IMR-90 (cell line): ENCODE results near the gene ETFA. TPM values are rescaled to one million over a fixed set of nuclear protein-coding genes. Genes with fewer than 3 reads are reported as not detected.

Experiments
- ATAC-seq: fragments of 200-7000 bp; cut with Tn5 transposase; 2 replicates; pipeline ENCODE4 v1.9.1; 2020; ENCODE audit warnings: low read depth, mild to moderate bottlenecking, moderate library complexity
- BruUV-seq: library from RNA; stranded (reverse); fragments of 400-500 nt; replicated peaks from 2 replicates; lab custom pipeline; 2021; lab: Mats Ljungman, UMichigan
- CTCF ChIA-PET: fragments of 300-600 bp; formaldehyde crosslinking; extraction: SDS; loops from one replicate; lab custom pipeline; 2021; ENCODE audit warnings: antibody characterized with exemption; lab: Yijun Ruan, JAX
- POLR2A ChIA-PET: fragments of 300-600 bp; sonication (Branson Sonifier 250); formaldehyde crosslinking; loops from one replicate; lab custom pipeline; 2022; ENCODE audit warnings: antibody characterized with exemption; ENCODE audit not compliant: unreplicated experiment; lab: Charles Lee
- DNase-seq: peaks from one replicate; pipeline ENCODE4 v3.0.0; 2013
- H2AFZ ChIP-seq: replicated peaks from 2 replicates; pipeline ENCODE3; 2013; ENCODE audit warnings: low read length, mild to moderate bottlenecking; ENCODE audit not compliant: poor library complexity
- H2AK5ac ChIP-seq: 2 replicates; pipeline ENCODE4 v1.6.1; 2013; ENCODE audit warnings: low read depth, low read length, inconsistent platforms
- H2AK9ac ChIP-seq: replicated peaks from 2 replicates; pipeline ENCODE3; 2013; ENCODE audit warnings: mild to moderate bottlenecking, low read depth, low read length, moderate library complexity; ENCODE audit not compliant: poor library complexity
- H2BK120ac ChIP-seq: 2 replicates; pipeline ENCODE4 v1.6.1; 2013; ENCODE audit warnings: low read depth, low read length, inconsistent platforms
- H2BK15ac ChIP-seq: 3 replicates; pipeline ENCODE4 v1.6.1; 2013; ENCODE audit warnings: low read depth, low read length, inconsistent platforms
- H2BK20ac ChIP-seq: 2 replicates; pipeline ENCODE4 v1.6.1; 2013; ENCODE audit warnings: low read depth, mild to moderate bottlenecking, inconsistent platforms, low read length, moderate library complexity
- H2BK5ac ChIP-seq: 2 replicates; pipeline ENCODE4 v1.6.1; 2013; ENCODE audit warnings: mild to moderate bottlenecking, low read depth, low read length, inconsistent platforms; ENCODE audit not compliant: poor library complexity, severe bottlenecking
- H3K14ac ChIP-seq: replicated peaks from 2 replicates; pipeline ENCODE4 v1.6.1; 2013; ENCODE audit warnings: low read depth, low read length, inconsistent platforms
- H3K18ac ChIP-seq: 2 replicates; pipeline ENCODE4 v1.6.1; 2013; ENCODE audit warnings: low read depth, low read length, control low read depth
- H3K23ac ChIP-seq: 2 replicates; pipeline ENCODE4 v1.6.1; 2013; ENCODE audit warnings: low read depth, low read length, inconsistent platforms
- H3K27ac ChIP-seq: 2 replicates; pipeline ENCODE4 v1.5.1; 2013; ENCODE audit warnings: mild to moderate bottlenecking, control low read depth, low read length; ENCODE audit not compliant: insufficient read depth
- H3K27me3 ChIP-seq: 2 replicates; pipeline ENCODE4 v1.6.1; 2013; ENCODE audit warnings: low read length; ENCODE audit not compliant: control insufficient read depth, insufficient read depth
- H3K36me3 ChIP-seq: 2 replicates; pipeline ENCODE4 v1.6.1; 2013; ENCODE audit warnings: low read length, mixed read lengths; ENCODE audit not compliant: control insufficient read depth, insufficient read depth
- H3K4ac ChIP-seq: 2 replicates; pipeline ENCODE4 v1.6.1; 2013; ENCODE audit warnings: low read depth, low read length, inconsistent platforms
- H3K4me1 ChIP-seq: 2 replicates; pipeline ENCODE4 v1.6.1; 2013; ENCODE audit warnings: low read length, mixed read lengths; ENCODE audit not compliant: control insufficient read depth, insufficient read depth
- H3K4me2 ChIP-seq: 2 replicates; pipeline ENCODE4 v1.6.1; 2013; ENCODE audit warnings: low read depth, mild to moderate bottlenecking, control low read depth, low read length, moderate library complexity
- H3K4me3 ChIP-seq: 2 replicates; pipeline ENCODE4 v1.5.1; 2013; ENCODE audit warnings: low read depth, mild to moderate bottlenecking, control low read depth, low read length, moderate library complexity; ENCODE audit not compliant: insufficient read depth
- H3K56ac ChIP-seq: 2 replicates; pipeline ENCODE4 v1.6.1; 2013; ENCODE audit warnings: low read length, inconsistent platforms; ENCODE audit not compliant: insufficient read depth; ENCODE audit errors: extremely low read depth
- H3K79me1 ChIP-seq, 2 experiments: 2 replicates each; pipeline ENCODE4 v1.6.1; 2013; ENCODE audit warnings: low read length in 2 of 2, inconsistent platforms in 1 of 2, low read depth in 1 of 2
- H3K9ac ChIP-seq: 2 replicates; pipeline ENCODE4 v1.6.1; 2013; ENCODE audit warnings: low read depth, low read length, control low read depth
- H3K9me1 ChIP-seq: 2 replicates; pipeline ENCODE4 v1.6.1; 2013; ENCODE audit warnings: low read length, inconsistent platforms; ENCODE audit not compliant: insufficient read depth
- H3K9me3 ChIP-seq: 2 replicates; pipeline ENCODE4 v1.6.1; 2013; ENCODE audit warnings: low read length; ENCODE audit not compliant: control insufficient read depth, insufficient read depth
- H4K20me1 ChIP-seq: 2 replicates; pipeline ENCODE4 v1.6.1; 2013; ENCODE audit warnings: low read length, inconsistent platforms; ENCODE audit not compliant: insufficient read depth
- H4K5ac ChIP-seq: 2 replicates; pipeline ENCODE4 v1.6.1; 2013; ENCODE audit warnings: mild to moderate bottlenecking, low read depth, low read length, control low read depth
- H4K8ac ChIP-seq, 2 experiments: 2 replicates each; pipeline ENCODE4 v1.6.1; 2013; ENCODE audit warnings: low read depth in 2 of 2, low read length in 2 of 2, control low read depth in 1 of 2, inconsistent platforms in 1 of 2
- H4K91ac ChIP-seq: 2 replicates; pipeline ENCODE4 v1.6.1; 2013; ENCODE audit warnings: low read depth, low read length, inconsistent platforms; ENCODE audit not compliant: insufficient read depth
- BHLHE40 ChIP-seq: fragments of 150-350 bp; IDR thresholded peaks from 2 replicates; pipeline ENCODE4 v1.6.1; 2016; ENCODE audit warnings: mild to moderate bottlenecking, low read depth, low read length
- CEBPB ChIP-seq: IDR thresholded peaks from 2 replicates; pipeline ENCODE4 v1.6.1; 2012; ENCODE audit warnings: low read depth, low read length, improper control_type of control experiment
- CHD1 ChIP-seq: IDR thresholded peaks from 2 replicates; pipeline ENCODE4 v1.6.1; 2012; ENCODE audit warnings: low read depth, low read length, improper control_type of control experiment
- ELK1 ChIP-seq: fragments of 150-350 bp; IDR thresholded peaks from 2 replicates; pipeline ENCODE4 v1.6.1; 2016; ENCODE audit warnings: low read depth, mild to moderate bottlenecking, low read length, moderate library complexity, borderline replicate concordance
- FOS ChIP-seq: fragments of 150-350 bp; IDR thresholded peaks from 2 replicates; pipeline ENCODE4 v1.6.1; 2016; ENCODE audit warnings: low read depth, low read length
- MAFK ChIP-seq: IDR thresholded peaks from 2 replicates; pipeline ENCODE4 v1.6.1; 2012; ENCODE audit warnings: low read depth, low read length, improper control_type of control experiment
- NFE2L2 ChIP-seq: fragments of 150-350 bp; IDR thresholded peaks from 2 replicates; pipeline ENCODE4 v1.6.1; 2016; ENCODE audit warnings: low read depth, mild to moderate bottlenecking, low read length
- POLR2A ChIP-seq: IDR thresholded peaks from 2 replicates; pipeline ENCODE4 v1.6.1; 2012; ENCODE audit warnings: mild to moderate bottlenecking, low read depth, low read length
- RAD21 ChIP-seq: IDR thresholded peaks from 2 replicates; pipeline ENCODE4 v1.6.1; 2012; ENCODE audit warnings: low read length, improper control_type of control experiment
- RCOR1 ChIP-seq: IDR thresholded peaks from 2 replicates; pipeline ENCODE4 v1.6.1; 2012; ENCODE audit warnings: mild to moderate bottlenecking, low read length, improper control_type of control experiment; ENCODE audit not compliant: insufficient replicate concordance
- RFX5 ChIP-seq: IDR thresholded peaks from 2 replicates; pipeline ENCODE4 v1.8.0; 2012; ENCODE audit warnings: low read depth, mild to moderate bottlenecking, low read length, moderate library complexity
- SMC3 ChIP-seq: fragments of 150-350 bp; IDR thresholded peaks from 2 replicates; pipeline ENCODE4 v1.6.1; 2016; ENCODE audit warnings: low read depth, mild to moderate bottlenecking, antibody characterized with exemption, low read length, moderate library complexity
- USF2 ChIP-seq: fragments of 150-350 bp; IDR thresholded peaks from 2 replicates; pipeline ENCODE4 v1.6.1; 2017; ENCODE audit warnings: mild to moderate bottlenecking, antibody characterized with exemption, low read length, low read depth
- WGBS, 2 experiments: methylation state at CpG; one replicate each; pipeline versions ENCODE4 v1.1.5 to v1.1.7; 2013; ENCODE audit warnings: missing lambda C conversion rate in 2 of 2; ENCODE audit not compliant: insufficient read length in 1 of 2; ENCODE audit errors: extremely low coverage in 2 of 2; 5-methylcytosine and 5-hydroxymethylcytosine counted together
- dilution Hi-C: fragments of 300-500 bp; cut with HindIII; formaldehyde crosslinking; loops from one replicate; pipeline ENCODE4 v1.14.3; 2018; ENCODE audit warnings: low sequenced_read_pairs; ENCODE audit not compliant: unreplicated experiment
- in situ Hi-C: fragments of 300-500 bp; cut with MboI; formaldehyde crosslinking; loops from 3 replicates; pipeline ENCODE4 v1.14.3; 2019; ENCODE audit warnings: low sequenced_read_pairs, inconsistent platforms, mixed read lengths
- intact Hi-C: fragments of 100-400 bp; cut with micrococcal nuclease; formaldehyde crosslinking; loops from 2 replicates; pipeline ENCODE4 v1.10.0; 2022
- polyA plus RNA-seq, 3 experiments: library from polyadenylated mRNA; depleted of rRNA; stranded (reverse); fragments of >200 nt; gene quantifications; 2 replicates each; pipeline ENCODE4 v1.2.3, GENCODE V29; 2012; ENCODE audit warnings: low replicate concordance in 1 of 3
- total RNA-seq: library from RNA; depleted of rRNA; stranded (reverse); fragments of >200 nt; gene quantifications from 2 replicates; pipeline ENCODE4 v1.2.3, GENCODE V29; 2012

The ETFA gene
- total and polyA plus RNA-seq, 2 of the 4 experiments (the other 2 are of a cell fraction), result 115 to 172 TPM

- H3K4me2 ChIP-seq, result no peak overlapping the region
- POLR2A ChIA-PET, result no interaction called here
- no TSS peak for BruUV-seq
Measured at GRCh38 chr15:76168237-76168984, 142.9 kb downstream of the ETFA start.

More at GRCh38 chr15:76168237-76168984, 142.9 kb downstream of the ETFA start:
- intact Hi-C loops (no loop called here), in situ Hi-C loops (no loop called here), dilution Hi-C loops (no loop called here)
- Histone ChIP-seq H3K9me3 (no peaks in the 10 kb centered on the region), H2AK9ac (no peak overlapping the region), H4K91ac (no peak overlapping the region; the same call in 1 of the 2 replicates), H3K56ac (no peak overlapping the region), H4K5ac (peak overlapping the region; percentile 42; the same call in 1 of the 2 replicates), H3K27ac (no peak overlapping the region), H2BK20ac (no peak overlapping the region), H3K23ac (no peak overlapping the region), H2AK5ac (no peak overlapping the region), H3K4me1 (peaks cover 17% of the 10 kb centered on the region), H4K20me1 (no peaks in the 10 kb centered on the region), H2BK15ac (no peak overlapping the region), H3K9ac (no peak overlapping the region), H3K14ac (no peak overlapping the region), H2AFZ (peak overlapping the region; percentile 84), H3K18ac (no peak overlapping the region), H2BK120ac (peak overlapping the region; percentile 10; the same call in 1 of the 2 replicates), H3K4me3 (no peak overlapping the region), H3K9me1 (peaks cover 10% of the 10 kb centered on the region; the same call in 1 of the 2 replicates), H3K27me3 (no peaks in the 10 kb centered on the region; the same call in 1 of the 2 replicates), H3K36me3 (no peaks in the 10 kb centered on the region), H2BK5ac (no peak overlapping the region), H3K79me1 (no peaks in the 10 kb centered on the region), H4K8ac (no peak overlapping the region; a peak in 1 of 4 replicates), H3K4ac (no peak overlapping the region)
- WGBS, 2 experiments, result 84% methylated on average over 11 of the region's 14 CpGs; no CpG with 5 or more reads in 1 of the 2 experiments
- ATAC-seq, result no peak
- CTCF ChIA-PET, result no interaction called here
- TF ChIP-seq POLR2A, result no peak
- no peak for TF ChIP-seq MAFK
- TF ChIP-seq FOS, result no peak
- no peak for TF ChIP-seq RAD21
- TF ChIP-seq CHD1, result no peak
- TF ChIP-seq SMC3, result no peak
- no peak for TF ChIP-seq NFE2L2
- TF ChIP-seq USF2, result no peak
- no peak for TF ChIP-seq BHLHE40
- TF ChIP-seq RFX5, result no peak
- no peak for TF ChIP-seq ELK1
- TF ChIP-seq RCOR1, result no peak
- TF ChIP-seq CEBPB, result no peak
- no peak for DNase-seq
